RPMI8226 (cell line): ENCODE data around the gene IQCH.
"Not testable (repeated sequence)": the region's sequence is repeated elsewhere in the genome, so short reads cannot be mapped to it uniquely, and the experiment has no call there.

Source experiments
- DNase-seq: peaks from one replicate; pipeline ENCODE4 v3.0.0-alpha.2; 2015

Gene IQCH

GRCh38 chr15:67248011-67248505 lies 6.5 kb upstream of the IQCH start:
- no peak for DNase-seq

GRCh38 chr15:67249830-67250229 lies 4.8 kb upstream of the IQCH start:
- DNase-seq, result no peak

GRCh38 chr15:67251318-67251717 lies 3.3 kb upstream of the IQCH start:
- no peak for DNase-seq

- DNase-seq, result no peak
These were observed 1.5 kb upstream of the IQCH start for GRCh38 chr15:67253101-67253500.

GRCh38 chr15:67253549-67254237 lies 893 bp upstream of the IQCH start:
- DNase-seq, result peak; percentile 12

GRCh38 chr15:67256051-67256450 lies 1.5 kb downstream of the IQCH start:
- no peak for DNase-seq

GRCh38 chr15:67258412-67258811 lies 3.8 kb downstream of the IQCH start:
- not testable (repeated sequence) for DNase-seq

DNA sequence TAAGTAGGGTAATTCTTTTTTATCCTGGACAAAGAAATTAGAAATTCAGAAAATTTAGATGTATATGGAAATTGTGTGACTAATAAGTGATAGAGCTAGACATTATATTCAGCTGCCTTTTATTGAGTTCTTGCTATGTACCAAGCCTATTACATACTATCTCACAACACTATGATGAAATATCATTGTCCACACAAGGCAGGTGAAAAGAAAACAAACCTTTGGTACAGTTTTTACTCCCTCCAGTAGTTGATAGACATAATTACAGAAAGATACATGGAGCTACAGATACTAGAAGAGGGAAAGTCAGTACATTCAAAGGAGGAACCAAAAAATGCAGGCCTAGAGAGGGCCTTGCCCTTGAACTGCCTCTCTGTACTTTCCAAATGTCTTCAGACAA lies 4.8 kb downstream of the IQCH start:
- DNase-seq, result no peak

DNA sequence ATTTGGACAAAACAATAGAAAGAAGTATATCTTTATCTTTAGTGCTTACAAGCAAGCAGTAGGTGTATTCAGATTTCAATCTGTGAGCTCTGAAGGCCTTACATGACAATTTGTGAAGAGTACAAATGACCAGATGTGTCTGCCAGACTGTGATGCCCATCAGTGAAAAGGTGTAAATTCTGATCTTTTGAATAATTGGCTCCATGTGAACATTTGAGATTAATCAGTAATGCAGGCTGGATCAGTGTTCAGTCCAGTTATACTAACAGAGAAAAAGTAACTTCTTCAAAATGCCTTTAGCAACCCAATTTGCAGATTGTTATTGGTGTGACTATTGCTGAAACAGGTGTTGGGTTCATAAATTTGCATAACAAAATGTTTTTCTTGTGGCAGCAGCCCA lies 5.2 kb downstream of the IQCH start:
- no peak for DNase-seq

DNA sequence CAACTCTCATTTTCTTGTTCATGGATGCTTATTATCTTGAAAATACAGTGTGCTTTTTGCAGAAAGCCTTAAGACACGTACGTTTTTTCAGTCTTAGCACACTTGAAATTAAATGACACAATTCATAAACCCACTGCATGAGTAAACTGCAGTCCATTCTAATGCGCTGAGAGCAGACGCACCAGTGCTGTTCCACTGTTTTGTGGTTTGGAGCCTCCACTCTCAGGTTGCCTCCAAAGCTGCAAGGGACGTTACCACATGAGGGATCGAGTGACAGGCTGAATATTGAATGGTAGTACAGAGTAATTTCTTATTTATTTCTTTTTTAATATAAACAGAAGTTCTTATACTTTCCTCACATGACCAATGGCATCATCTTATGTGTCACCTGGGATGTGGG lies 12.3 kb downstream of the IQCH start:
- no peak for DNase-seq

DNA sequence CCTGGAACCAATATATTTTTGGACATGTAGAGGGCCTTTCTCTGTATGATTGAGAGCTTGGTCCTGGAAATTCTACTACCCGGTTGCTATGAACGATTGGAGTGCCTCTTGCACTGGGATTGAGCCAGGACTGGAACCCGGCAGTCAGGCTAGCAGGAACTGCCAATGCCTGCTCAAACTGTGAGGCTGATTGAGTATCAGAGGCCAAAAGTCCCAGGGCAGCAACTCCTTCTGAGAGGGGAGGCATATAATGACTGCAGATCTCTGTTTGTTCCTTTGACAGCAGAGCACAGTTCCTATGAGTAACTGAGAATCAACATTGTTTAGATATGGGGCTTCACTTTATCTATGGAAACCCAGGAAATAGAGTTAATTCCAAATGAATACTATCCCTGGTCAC lies 12.9 kb downstream of the IQCH start:
- DNase-seq, result no peak

- no peak for DNase-seq
These were observed 13.7 kb downstream of the IQCH start for GRCh38 chr15:67267951-67268941.

- no peak for DNase-seq
These were observed 19.6 kb downstream of the IQCH start for GRCh38 chr15:67274236-67274635.

- DNase-seq, result no peak
These were observed 22.1 kb downstream of the IQCH start for GRCh38 chr15:67276666-67277065.

- DNase-seq, result no peak
These were observed 25.6 kb downstream of the IQCH start for GRCh38 chr15:67280217-67280616.

GRCh38 chr15:67281714-67282113 lies 27.1 kb downstream of the IQCH start:
- no peak for DNase-seq

DNA sequence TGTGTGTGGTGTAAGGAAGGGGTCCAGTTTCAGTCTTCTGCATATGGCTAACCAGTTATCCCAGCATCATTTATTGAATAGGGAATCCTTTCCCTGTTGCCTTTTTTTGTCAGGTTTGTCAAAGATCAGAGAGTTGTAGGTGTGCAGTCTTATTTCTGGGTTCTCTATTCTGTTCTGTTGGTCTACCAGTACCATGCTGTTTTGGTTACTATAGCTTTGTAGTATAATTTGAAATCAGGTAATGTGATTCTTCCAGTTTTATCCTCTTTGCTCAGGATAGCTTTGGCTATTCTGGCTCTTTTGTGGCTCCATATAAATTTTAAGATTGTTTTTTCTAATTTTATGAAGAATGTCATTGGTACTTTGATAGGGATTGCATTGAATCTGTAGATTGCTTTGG lies 31.0 kb downstream of the IQCH start:
- not testable (repeated sequence) for DNase-seq

GRCh38 chr15:67286400-67286799 lies 31.8 kb downstream of the IQCH start:
- DNase-seq, result not testable (repeated sequence)

- no peak for DNase-seq
These were observed 35.7 kb downstream of the IQCH start for GRCh38 chr15:67290319-67290718.

DNA sequence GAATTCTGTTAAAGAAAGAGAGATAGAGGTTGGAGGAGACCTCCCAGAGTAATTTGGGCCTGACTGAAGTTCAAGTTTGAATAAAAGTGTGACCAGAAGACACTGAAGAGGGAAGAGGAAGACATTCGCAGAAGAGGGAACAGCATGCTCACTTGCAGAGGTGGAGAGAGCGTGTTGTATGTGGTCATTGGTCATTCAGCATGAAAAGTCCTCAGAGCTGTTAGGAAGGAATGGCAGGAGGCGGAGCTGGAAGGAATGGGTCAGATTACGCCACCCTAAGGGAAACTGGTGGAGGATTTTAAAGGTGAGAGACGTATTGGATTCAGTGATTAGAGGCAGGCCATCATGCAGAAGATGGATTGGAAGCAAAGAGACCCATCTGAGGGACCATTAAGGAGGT lies 41.6 kb downstream of the IQCH start:
- DNase-seq, result no peak

DNA sequence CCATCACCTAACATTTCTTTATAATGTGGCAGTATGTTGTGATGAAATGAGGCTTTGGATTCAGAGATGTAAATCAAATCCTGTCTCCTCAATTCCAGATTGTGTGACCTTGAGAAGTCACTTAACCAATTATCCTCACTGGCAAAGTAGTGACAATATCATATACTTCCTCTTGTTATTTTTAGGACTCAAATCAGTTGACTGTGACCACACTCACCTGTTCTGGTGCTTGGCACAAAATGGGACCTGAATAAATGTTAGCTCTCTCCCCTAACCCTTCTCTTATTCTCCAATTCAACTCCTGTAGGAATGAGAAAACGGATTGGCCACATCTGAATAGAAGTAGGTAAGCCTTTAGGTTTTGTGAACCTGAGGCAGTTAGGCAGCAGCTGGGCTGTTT lies 42.1 kb downstream of the IQCH start:
- DNase-seq, result no peak

GRCh38 chr15:67300266-67301025 lies 45.9 kb downstream of the IQCH start:
- no peak for DNase-seq
